Myocyte (in vitro differentiated cells): ENCODE results near the gene DDX51. TPM values are rescaled to one million over a fixed set of nuclear protein-coding genes. Genes with fewer than 3 reads are reported as not detected.
"Not testable (repeated sequence)": the region's sequence is repeated elsewhere in the genome, so short reads cannot be mapped to it uniquely, and the experiment has no call there.

Experiments used
- DNase-seq: peaks from one replicate; pipeline ENCODE4 v3.0.0-alpha.2; 2012; ENCODE audit warnings: low read depth
- total RNA-seq: library from RNA; depleted of rRNA; stranded (reverse); fragments of >200 nt; gene quantifications from 2 replicates; pipeline ENCODE4 v1.2.3, GENCODE V29; 2014

The DDX51 gene
- total RNA-seq, 1 donor from 2014 or later = 6.4 TPM

- DNase-seq = no peak
Observed at GRCh38 chr12:132154941-132155770, 11.0 kb upstream of the DDX51 start.

GRCh38 chr12:132154341-132154761, 10.2 kb upstream of the DDX51 start:
- DNase-seq = no peak

- peak; percentile 68 for DNase-seq
Observed at GRCh38 chr12:132153501-132154340, 9.6 kb upstream of the DDX51 start.

DNA sequence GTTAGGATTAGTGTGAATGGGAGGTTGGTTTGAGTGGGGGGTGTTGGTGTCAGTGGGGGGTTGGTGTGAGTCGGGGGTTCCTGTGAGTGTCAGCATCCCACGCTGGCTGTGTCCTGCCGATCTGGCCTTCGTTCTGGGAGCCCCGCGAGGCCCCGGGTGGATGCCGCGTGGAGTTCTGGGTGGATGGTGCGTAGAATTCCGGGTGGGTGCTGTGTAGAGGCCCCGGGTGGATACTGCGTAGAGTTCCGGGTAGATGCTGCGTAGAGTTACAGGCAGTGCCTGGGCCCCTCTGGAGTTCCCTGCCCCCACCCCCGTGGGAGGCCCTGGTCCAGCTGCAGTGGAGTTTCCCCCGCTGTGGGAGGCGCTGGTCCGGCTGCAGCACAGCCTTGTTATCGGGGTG, 8.8 kb upstream of the DDX51 start:
- no peak for DNase-seq

DNA sequence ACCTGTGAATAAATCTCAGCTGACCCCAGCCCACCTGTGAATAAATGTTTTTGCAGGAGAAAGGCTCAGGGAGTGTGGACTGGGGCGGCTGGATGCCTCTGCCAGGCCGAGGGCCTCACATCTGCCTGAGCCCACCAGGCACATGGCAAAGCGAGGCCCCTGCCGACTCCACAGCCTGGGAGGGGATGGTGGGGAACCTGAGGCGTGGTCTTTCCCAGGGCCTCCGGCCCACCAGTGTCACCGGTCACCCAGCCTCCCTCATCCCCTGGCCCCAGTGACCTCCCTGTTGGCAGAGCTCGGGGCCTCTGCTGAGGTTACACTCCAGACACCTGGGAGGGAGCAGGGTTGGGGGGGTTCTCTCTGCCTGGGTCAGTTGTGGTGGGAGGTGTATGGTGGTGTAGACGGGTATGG, 8.3 kb upstream of the DDX51 start:
- DNase-seq = no peak

DNA sequence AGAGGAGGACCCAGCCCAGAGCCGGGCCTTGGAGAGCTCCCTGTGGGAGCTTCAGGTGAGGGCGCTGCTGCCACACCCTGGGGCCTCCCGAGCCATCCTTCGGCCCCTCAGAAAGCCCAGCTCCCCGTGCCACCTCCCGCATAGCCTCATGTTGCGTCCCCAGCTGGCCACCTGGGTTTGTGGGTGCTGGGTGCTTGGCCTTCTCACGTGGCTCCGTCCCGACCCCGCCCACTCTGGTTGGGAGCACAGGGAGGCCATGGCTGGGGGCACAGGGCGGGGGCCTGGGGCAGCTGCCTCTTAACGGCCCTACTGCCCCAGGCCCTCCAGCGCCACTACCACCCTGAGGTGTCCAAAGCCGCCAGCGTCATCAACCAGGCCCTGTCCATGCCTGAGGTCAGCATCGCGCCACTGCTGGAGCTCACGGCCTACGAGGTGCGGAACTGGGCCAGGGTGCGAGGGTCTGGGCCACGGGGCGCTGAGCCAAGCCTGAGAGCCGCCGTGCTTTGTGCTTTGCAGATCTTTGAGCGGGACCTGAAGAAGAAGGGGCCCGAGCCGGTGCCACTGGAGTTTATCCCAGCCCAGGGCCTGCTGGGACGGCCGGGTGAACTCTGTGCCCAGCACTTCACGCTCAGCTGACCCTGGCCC, 7.8 kb upstream of the DDX51 start:
- DNase-seq = no peak

DNA sequence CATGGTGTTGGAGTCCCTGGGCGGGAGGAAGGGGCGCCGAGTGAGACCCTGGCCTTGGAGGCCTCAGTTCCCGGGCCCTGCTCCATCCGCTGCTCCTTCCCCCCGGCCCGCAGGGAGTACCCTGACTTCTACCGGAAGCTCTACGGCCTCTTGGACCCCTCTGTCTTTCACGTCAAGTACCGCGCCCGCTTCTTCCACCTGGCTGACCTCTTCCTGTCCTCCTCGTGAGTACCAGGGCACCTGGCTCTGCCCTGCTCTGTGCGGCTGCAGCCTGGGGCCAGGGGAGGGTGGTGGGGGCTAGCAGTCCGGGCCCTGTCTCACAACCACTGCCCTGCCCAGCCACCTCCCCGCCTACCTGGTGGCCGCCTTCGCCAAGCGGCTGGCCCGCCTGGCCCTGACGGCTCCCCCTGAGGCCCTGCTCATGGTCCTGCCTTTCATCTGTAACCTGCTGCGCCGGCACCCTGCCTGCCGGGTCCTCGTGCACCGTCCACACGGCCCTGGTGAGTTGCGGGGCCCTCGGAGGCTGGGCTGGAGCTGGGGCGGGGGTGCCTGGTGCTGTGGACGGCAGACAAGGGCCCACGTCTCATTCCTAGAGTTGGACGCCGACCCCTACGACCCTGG, 7.1 kb upstream of the DDX51 start:
- no peak for DNase-seq

GRCh38 chr12:132150780-132151144, 6.6 kb upstream of the DDX51 start:
- DNase-seq = no peak

- DNase-seq = not testable (repeated sequence)
Observed at GRCh38 chr12:132149526-132149925, 5.4 kb upstream of the DDX51 start.

GRCh38 chr12:132148368-132149045, 4.4 kb upstream of the DDX51 start:
- DNase-seq = no peak

DNA sequence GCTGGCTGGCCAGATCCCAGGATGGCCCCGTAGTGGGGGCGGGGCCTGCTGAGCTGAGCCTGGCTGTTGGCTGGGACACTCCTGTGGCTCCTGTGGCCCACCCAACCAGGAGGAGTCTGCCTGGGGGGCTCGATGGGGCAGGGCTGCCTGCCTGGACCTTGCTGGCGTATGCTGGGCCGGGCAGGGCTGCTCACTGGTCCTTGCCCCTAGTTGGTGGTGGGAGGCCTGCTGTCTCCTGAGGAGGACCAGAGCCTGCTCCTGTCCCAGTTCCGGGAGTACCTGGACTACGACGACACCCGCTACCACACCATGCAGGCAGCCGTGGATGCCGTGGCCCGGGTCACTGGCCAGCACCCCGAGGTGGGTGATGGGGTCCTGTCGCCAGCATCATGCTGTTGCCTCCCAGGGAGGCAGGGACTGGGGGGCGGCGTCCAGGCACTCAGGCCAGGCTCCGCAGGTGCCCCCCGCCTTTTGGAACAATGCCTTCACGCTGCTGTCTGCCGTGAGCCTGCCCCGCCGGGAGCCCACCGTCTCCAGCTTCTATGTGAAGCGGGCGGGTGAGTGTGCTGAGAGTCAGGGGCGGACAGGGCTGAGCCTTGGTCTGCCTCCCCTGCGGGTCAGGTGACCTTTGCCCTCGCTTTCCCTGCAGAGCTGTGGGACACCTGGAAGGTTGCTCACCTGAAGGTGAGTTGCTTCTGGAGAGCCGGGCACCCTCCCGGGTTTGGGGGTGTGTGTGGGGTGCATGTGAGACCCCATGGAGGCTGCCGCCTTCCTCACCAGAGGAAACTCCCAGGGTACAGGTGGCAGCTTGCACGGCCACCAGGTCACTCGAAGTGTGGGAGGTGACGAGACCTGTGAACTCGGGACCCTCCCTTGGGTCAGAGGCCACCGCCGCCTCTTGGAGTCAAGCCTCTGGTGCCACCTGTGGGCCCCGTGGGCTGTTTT, 3.6 kb upstream of the DDX51 start:
- DNase-seq = no peak

DNA sequence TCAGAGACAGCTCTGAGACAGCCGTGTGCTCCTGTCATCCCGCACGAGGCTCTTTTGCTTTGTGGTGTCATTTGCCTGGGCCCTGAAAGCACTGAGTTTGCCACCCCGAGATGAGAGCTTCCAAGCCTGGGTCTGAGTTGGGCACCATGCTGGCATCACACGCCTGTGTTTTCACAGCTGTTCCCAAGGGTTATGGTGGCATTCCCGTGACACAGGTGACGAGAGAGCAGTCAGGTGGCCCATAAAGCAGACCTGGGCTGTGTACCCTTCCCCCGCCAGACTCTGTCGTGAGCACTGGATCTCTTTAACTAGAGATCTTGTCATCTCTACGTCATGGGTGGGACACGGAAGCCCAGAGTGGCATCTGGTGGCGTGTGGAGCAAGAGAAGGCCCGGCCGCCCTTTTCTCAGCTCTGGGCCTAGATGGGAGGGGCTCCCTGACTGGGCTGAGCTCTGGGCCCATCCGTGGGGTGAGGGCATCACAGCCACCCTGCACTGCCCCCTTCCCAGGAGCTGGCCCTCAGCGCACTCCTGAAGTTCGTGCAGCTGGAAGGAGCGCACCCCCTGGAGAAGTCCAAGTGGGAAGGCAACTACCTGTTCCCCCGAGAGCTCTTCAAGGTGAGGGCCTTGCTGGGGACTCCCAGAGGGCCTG, 2.8 kb upstream of the DDX51 start:
- DNase-seq = no peak

DNA sequence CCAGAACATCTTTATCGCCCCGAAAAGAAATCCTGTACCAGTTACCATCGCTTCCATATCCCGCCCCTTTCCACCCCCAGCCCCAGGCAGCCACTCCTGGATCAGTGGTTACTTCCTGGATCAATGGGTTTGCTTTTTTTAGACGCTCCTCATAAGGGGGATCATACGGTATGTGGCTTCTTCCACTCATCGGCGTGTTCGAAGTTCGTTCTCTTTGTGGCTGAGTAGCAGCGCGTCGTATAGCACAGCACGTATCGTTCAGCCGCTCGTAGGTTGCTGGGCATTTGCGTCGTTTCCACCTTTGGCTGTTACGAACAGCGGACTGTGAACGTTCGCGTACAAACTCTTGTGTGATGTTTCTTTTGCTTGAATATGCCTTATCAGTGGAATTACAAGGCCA, 2.0 kb upstream of the DDX51 start:
- no peak for DNase-seq

DNA sequence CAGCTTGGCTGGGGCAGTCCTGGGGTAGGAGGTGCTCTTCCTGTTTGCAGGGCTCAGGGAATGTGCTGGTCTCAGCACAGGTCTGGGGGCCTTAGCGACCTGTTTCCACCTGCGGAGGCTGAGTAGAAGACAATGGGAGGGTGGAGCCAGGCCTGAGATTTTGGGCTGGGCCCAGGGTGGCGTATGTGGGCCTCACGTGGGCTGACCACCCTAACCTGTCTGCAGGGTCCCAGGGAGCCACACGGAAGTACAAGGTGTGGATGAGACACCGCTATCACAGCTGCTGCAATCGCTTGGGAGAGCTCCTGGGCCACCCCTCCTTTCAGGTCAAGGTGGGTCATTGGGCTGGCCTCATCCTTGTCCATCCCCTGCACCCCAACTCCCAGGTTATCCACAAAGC, 1.2 kb upstream of the DDX51 start:
- no peak for DNase-seq

- DNase-seq = no peak
Observed at GRCh38 chr12:132144810-132145168, 670 bp upstream of the DDX51 start.

DNA sequence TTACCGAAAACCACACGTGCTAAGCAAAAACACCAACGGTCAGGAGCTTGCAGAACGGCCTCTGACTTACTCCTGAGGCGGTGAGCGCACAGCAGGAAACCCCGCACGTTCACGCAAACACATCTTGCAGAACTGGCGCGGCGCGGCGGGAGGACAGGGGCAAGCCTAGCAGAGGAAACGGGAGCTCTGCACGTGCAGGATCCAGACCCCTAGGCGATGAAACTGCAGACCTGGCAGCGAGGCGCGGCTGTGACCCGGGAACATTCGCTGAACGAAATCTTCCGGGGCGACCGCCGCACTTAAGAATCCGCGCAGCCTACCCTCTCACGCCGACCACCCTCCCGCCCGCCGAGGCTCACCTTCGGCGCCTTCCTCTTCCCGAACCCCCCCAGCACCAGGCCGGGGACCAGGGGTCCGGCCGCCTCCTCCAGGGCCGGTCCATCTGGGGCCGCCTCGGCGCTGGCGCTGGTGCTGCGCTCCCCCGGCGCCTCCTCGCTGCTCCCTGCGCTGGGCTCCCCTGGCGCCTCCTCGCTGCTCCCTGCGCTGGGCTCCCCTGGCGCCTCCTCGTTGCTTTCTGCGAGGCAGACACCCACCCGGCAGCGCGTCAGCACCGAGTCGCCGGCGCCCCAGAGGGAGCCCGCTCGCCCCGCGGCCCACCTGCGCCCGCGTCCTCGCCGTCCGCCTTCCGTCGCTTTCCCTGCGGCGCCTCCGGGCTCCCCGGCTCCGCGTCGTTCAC, 615 bp downstream of the DDX51 start:
- no peak for DNase-seq

GRCh38 chr12:132142679-132143335, 1.3 kb downstream of the DDX51 start:
- no peak for DNase-seq
